BJ (cell line): ENCODE data around the gene MCCD1. TPM values are rescaled to one million over a fixed set of nuclear protein-coding genes. Genes with fewer than 3 reads are reported as not detected.
"Not testable (repeated sequence)": the region's sequence is repeated elsewhere in the genome, so short reads cannot be mapped to it uniquely, and the experiment has no call there.

Experiments
- CTCF ChIA-PET: fragments of 350-600 bp; formaldehyde crosslinking; extraction: SDS; loops from one replicate; lab custom pipeline; 2021; ENCODE audit warnings: antibody characterized with exemption, inconsistent platforms; lab: Yijun Ruan, JAX
- POLR2A ChIA-PET: fragments of 300-600 bp; sonication (Branson Sonifier 250); formaldehyde crosslinking; extraction: SDS; loops from one replicate; lab custom pipeline; 2021; ENCODE audit warnings: antibody characterized with exemption; lab: Charles Lee
- DNase-seq: peaks from one replicate; pipeline ENCODE4 v3.0.0-alpha.2; 2011; ENCODE audit warnings: low read depth
- H3K27me3 ChIP-seq: 2 replicates; pipeline ENCODE4 v1.6.0; 2011; ENCODE audit warnings: low read length; ENCODE audit not compliant: control insufficient read depth, insufficient read depth
- H3K36me3 ChIP-seq: 2 replicates; pipeline ENCODE4 v1.5.1; 2011; ENCODE audit warnings: low read length; ENCODE audit not compliant: control insufficient read depth, insufficient read depth
- H3K4me3 ChIP-seq: 2 replicates; pipeline ENCODE4 v1.5.1; 2011; ENCODE audit warnings: low read depth, mild to moderate bottlenecking, control low read depth, low read length
- polyA plus RNA-seq: library from polyadenylated mRNA; depleted of rRNA; stranded (reverse); fragments of >200 nt; gene quantifications from 2 replicates; pipeline ENCODE4 v1.2.3, GENCODE V29; 2011
- TF ChIP-seq, protein P1 (sequence below): IDR thresholded peaks from 2 replicates; pipeline ENCODE4 v1.5.1; 2011; ENCODE audit warnings: low read depth, mild to moderate bottlenecking, control low read depth, inconsistent platforms, low read length, moderate library complexity; ENCODE audit not compliant: insufficient read depth

MCCD1 gene
- polyA plus RNA-seq, 1 experiment: not detected

DNA sequence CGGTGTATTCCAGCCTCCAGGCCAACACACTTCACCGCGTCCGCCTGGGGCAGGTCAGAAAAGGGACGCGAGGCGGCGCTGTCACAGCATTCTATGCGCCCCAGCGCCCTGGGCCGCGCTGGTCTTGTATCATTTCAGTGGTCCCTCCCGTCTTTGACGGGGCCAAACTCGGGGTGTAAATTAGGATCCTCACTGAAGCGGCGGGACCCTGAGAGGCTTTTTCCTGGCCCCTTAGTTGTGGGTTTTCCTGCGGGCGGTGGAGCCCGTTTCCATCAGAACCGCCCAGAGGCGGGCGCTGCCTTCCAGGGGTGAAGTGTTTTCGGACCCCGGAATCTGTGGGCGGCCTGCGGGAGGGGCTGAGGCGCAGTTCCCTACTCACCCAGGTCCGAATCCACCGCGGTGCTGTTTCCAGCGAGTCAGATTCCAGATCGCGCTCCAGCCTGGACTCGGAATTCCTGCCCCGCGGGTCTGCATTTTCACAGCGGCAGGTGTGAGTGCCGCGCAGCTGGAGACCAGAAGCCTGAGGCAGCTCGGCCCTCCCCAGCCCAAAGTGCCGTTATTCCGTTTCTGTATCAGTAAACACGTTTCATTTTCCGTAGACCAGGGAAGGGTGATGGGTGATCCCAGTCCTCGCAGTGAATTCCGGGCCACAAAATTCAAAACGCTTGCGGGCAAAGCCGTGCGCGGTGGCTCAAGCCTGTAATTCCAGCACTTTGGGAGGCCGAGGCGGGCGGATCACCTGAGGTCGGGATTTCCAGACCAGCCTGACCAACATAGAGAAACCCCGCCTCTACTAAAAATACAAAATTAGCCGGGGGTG, 34.7 kb upstream of the MCCD1 start:
- TF ChIP-seq, protein P1, sequence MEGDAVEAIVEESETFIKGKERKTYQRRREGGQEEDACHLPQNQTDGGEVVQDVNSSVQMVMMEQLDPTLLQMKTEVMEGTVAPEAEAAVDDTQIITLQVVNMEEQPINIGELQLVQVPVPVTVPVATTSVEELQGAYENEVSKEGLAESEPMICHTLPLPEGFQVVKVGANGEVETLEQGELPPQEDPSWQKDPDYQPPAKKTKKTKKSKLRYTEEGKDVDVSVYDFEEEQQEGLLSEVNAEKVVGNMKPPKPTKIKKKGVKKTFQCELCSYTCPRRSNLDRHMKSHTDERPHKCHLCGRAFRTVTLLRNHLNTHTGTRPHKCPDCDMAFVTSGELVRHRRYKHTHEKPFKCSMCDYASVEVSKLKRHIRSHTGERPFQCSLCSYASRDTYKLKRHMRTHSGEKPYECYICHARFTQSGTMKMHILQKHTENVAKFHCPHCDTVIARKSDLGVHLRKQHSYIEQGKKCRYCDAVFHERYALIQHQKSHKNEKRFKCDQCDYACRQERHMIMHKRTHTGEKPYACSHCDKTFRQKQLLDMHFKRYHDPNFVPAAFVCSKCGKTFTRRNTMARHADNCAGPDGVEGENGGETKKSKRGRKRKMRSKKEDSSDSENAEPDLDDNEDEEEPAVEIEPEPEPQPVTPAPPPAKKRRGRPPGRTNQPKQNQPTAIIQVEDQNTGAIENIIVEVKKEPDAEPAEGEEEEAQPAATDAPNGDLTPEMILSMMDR: peak; percentile 95
- Histone ChIP-seq H3K36me3 (no peaks in the 10 kb centered on the region), H3K27me3 (no peaks in the 10 kb centered on the region), H3K4me3 (peak overlapping the region; percentile 71)
- ChIA-PET POLR2A (interaction anchor here (0.6 kb wide), 1 partner anchor 68 kb away, joined by 9 read pairs; no protein-coding TSS in a partner anchor), CTCF (interaction anchor here (0.9 to 4.2 kb wide), 15 partner anchors 11 to 128 kb away, joined by 3 to 44 read pairs (median 4); partner anchors contain the start of genes ATP6V1G2, DDX39B, NCR3 and NFKBIL1)
- no peak for DNase-seq

DNA sequence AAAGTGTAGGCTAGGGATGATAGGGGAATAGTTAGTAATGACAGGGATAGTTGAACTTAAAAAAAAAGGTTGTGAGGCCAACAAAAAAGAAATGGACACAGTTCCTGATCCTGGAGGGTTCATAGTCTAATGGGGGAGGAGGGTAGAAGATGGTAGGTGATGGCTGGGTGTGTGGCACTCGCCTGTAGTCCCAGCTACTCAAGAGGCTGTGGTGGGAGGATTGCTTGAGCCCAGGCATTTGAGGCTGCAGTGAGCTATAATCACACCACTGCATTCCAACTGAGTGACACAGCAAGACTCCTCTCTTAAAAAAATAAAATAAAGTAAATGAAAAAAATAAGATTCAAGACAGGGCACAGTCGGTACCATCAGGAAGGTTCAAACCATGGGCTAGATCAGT, 33.2 kb upstream of the MCCD1 start:
- Histone ChIP-seq H3K27me3 (no peaks in the 10 kb centered on the region), H3K36me3 (no peaks in the 10 kb centered on the region), H3K4me3 (peak overlapping the region; percentile 71)
- ChIA-PET POLR2A (interaction anchor here (0.7 kb wide), 1 partner anchor 47 kb away, joined by 5 read pairs; no protein-coding TSS in a partner anchor), CTCF (interaction anchor here (1.0 to 4.2 kb wide), 7 partner anchors 34 to 102 kb away, joined by 3 to 44 read pairs (median 6); partner anchors contain the start of genes ATP6V1G2, DDX39B, MCCD1 and NFKBIL1)
- DNase-seq: no peak
- TF ChIP-seq, protein P1: no peak

DNA sequence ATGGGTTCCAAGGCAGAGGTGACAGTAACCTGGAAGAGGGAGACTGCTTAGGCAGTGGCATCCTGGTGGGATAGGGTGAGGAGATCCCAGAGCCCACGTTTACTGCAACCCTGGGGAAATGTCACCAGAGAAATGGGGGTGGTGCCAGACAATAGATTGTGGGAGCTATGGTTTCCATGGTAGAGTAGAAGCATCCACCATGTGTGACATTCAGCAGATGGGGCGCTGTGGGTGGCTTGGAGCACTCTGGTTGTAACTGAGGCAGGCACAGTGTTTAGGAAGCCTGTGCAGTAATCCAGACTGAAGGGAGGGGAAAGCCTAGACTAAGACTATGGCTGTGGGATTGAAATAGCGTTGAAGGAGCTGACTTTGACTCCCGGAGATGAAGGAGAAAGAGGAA, 31.9 kb upstream of the MCCD1 start:
- H3K4me3 ChIP-seq, H3K27me3 ChIP-seq, H3K36me3 ChIP-seq, POLR2A ChIA-PET, DNase-seq: not testable (repeated sequence)
- CTCF ChIA-PET: interaction anchor here (1.0 to 1.2 kb wide), 4 partner anchors 33 to 83 kb away, joined by 3 to 6 read pairs (median 4); partner anchors contain the start of gene ATP6V1G2

DNA sequence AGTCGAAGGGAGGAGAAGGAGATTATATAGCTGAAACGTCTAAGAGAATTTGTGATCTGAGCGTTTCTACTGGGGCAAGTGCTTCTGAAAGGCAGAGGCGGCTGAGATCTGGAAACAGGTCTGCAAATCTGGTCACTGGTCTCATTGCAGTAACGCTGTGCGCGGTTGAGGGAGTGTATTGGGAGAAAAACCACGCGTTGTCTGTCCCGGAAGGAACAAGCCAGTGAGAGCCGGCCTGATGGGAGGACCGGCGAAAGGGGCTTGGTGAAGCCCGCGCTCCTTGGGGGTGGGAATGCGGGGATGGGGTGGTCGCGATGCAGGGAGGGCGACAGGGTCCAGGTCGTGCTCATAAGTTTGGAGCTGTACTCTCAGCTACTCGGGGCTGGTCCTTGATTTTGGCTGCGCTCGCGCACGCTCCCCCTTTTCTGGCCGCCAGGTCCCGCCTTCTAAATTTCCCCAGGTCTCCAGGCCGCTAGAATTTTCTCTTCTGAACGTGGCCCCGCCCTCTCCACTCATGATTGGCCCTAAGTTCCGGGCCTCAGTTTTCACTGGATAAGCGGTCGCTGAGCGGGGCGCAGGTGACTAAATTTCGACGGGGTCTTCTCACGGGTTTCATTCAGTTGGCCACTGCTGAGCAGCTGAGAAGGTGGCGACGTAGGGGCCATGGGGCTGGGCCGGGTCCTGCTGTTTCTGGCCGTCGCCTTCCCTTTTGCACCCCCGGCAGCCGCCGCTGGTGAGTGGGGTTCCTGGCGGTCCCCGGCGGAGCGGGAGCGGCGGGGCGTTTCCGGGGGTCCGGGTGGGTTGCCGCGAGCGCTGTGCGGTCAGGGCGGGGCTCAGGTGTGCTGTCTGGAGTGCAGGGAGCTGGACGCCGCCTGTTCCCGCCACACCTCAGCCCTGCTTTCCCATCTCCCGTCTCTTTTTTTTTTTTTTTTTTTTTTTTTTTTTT, 31.0 kb upstream of the MCCD1 start, which contains the start of gene MICB:
MICB (plus strand) TSS at position 615 of the 946 bp plus-strand sequence; CDS start at position 664, 49 bp downstream.
- ChIA-PET POLR2A (no interaction called here), CTCF (interaction anchor here (0.6 to 1.2 kb wide), 5 partner anchors 32 to 233 kb away, joined by 3 to 4 read pairs (median 3); partner anchors contain the start of gene ATP6V1G2)
- Histone ChIP-seq H3K4me3 (peak within 1 kb of the TSS; percentile 59), H3K27me3 (no peaks in the 10 kb centered on the region), H3K36me3 (no peaks in the 10 kb centered on the region)
- DNase-seq: no peak
- TF ChIP-seq, protein P1: no peak

DNA sequence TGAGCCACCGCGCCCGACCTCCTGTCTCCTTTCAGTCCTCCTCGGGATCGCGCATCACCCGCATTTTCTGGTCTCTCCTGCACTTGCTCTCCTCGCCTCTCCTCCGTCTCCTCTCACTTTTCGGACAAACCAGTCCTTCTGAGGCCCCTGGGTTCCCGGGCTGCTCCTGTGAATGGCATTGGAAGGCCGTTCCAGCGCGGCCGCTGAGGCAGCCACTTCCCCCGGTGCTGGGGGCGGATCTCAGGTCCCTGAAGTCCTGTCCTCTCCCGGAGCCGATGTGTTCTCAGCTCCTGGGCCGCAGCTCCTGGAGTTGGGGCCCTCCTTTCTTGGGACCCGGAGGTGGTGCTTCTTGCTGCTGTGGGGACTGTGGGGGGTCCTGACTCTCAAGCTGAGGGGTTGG, 30.0 kb upstream of the MCCD1 start:
- ChIA-PET POLR2A (no interaction called here), CTCF (interaction anchor here (0.6 to 1.2 kb wide), 2 partner anchors 48 to 232 kb away, joined by 3 read pairs; partner anchors contain the start of gene ATP6V1G2)
- no peaks in the 10 kb centered on the region for H3K27me3 ChIP-seq
- TF ChIP-seq, protein P1: no peak
- no peaks in the 10 kb centered on the region for H3K36me3 ChIP-seq
- H3K4me3 ChIP-seq: peak overlapping the region; percentile 27
- no peak for DNase-seq

DNA sequence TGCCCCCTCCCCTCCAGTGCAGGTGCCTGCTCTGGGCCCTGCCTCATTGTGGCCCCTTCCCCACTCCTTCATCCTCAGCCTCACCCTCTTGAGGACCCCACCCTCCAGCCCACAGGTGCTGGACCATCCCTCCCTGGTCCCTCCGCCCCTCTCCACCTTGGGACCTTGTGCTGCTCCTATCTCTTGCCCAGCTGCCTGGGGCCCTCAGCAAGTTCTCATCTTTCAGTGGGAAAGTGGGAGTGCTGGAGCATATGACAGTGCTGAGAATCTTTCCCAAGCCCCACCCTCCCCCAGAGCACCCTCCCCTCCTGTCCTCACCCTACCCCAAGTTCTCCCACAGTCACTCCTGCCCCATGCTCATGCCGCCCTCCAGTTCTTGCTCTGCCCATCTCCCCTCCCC, 29.1 kb upstream of the MCCD1 start:
- POLR2A ChIA-PET, H3K36me3 ChIP-seq, DNase-seq, CTCF ChIA-PET, H3K4me3 ChIP-seq, H3K27me3 ChIP-seq: not testable (repeated sequence)
